Gastrocnemius medialis (tissue), 4 donors: ENCODE measurements around the gene SPANXN2.

Experiments used
- POLR2A ChIP-seq, 2 donors: fragments of 450-650 bp; IDR thresholded peaks; one replicate each; pipeline ENCODE4 v1.6.1; 2017; ENCODE audit warnings: antibody characterized with exemption in 2 of 2, mild to moderate bottlenecking in 2 of 2, moderate library complexity in 2 of 2
- TF ChIP-seq, protein P1 (sequence below), 5 experiments: fragments of 450-650 bp in 3 of 5; fragments of 200-600 bp in 2 of 5; sonication (generic) in 2 of 5; IDR thresholded peaks in 4 of 5; conservative IDR thresholded peaks in 1 of 5; 1 replicate in 4 of 5; 2 replicates in 1 of 5; pipeline ENCODE4 v1.5.1; 2016 to 2019; ENCODE audit warnings: antibody characterized with exemption in 5 of 5, mild to moderate bottlenecking in 3 of 5, moderate library complexity in 3 of 5

DNA sequence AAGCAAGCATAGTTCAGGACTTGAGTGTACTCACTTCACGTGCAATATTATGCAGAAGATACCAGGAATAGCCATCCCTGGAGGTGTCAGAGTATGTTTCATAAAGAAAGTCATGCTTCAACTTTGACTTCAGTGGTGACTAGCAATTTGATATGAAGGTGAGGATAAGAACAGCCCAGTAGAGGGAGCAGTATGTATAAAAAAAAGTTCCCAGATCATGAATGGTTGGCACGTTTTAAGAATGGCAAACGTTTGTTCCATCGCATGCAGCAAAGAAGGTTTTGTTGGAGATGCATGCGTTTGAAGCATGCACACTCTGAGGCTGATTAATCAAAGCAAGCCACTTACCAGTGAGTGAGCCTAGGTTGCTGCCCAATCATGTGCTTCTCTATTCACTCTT, 51.2 kb downstream of the SPANXN2 start:
- TF ChIP-seq, protein P1, sequence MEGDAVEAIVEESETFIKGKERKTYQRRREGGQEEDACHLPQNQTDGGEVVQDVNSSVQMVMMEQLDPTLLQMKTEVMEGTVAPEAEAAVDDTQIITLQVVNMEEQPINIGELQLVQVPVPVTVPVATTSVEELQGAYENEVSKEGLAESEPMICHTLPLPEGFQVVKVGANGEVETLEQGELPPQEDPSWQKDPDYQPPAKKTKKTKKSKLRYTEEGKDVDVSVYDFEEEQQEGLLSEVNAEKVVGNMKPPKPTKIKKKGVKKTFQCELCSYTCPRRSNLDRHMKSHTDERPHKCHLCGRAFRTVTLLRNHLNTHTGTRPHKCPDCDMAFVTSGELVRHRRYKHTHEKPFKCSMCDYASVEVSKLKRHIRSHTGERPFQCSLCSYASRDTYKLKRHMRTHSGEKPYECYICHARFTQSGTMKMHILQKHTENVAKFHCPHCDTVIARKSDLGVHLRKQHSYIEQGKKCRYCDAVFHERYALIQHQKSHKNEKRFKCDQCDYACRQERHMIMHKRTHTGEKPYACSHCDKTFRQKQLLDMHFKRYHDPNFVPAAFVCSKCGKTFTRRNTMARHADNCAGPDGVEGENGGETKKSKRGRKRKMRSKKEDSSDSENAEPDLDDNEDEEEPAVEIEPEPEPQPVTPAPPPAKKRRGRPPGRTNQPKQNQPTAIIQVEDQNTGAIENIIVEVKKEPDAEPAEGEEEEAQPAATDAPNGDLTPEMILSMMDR (IDR thresholded peaks at IDR 0.05 in 4 of 5, conservative IDR thresholded peaks at IDR 0.05 in 1 of 5) = no peak
- TF ChIP-seq POLR2A (IDR thresholded peaks at IDR 0.05) = no peak
